B cell (primary cell): Measurements from ENCODE around the gene SYNGR3. TPM values are rescaled to one million over a fixed set of nuclear protein-coding genes. Genes with fewer than 3 reads are reported as not detected.

Experiments
- ATAC-seq: fragments of 200-7000 bp; cut with Tn5 transposase; one replicate; pipeline ENCODE4 v1.10.0; 2021; ENCODE audit warnings: low read depth, mild to moderate bottlenecking, moderate number of reproducible peaks, moderate library complexity
- CTCF ChIA-PET: fragments of 350-600 bp; sonication (Branson Sonifier 250); formaldehyde crosslinking; loops from one replicate; lab custom pipeline; 2021; ENCODE audit warnings: antibody characterized with exemption, inconsistent platforms; lab: Charles Lee
- POLR2A ChIA-PET: fragments of 350-600 bp; sonication (Branson Sonifier 250); formaldehyde crosslinking; loops from one replicate; lab custom pipeline; 2021; ENCODE audit warnings: antibody characterized with exemption; lab: Charles Lee
- DNase-seq: peaks from one replicate; pipeline ENCODE4 v3.0.0; 2013
- H2AFZ ChIP-seq: 2 replicates; pipeline ENCODE4 v1.6.1; 2012; ENCODE audit warnings: mild to moderate bottlenecking, low read depth, low read length; ENCODE audit not compliant: insufficient read depth, poor library complexity, severe bottlenecking
- H3K27ac ChIP-seq, 2 donors: 1 replicate in 1 of 2; 2 replicates in 1 of 2; pipeline ENCODE4 v1.5.1; 2012 to 2013; ENCODE audit warnings: low read length in 2 of 2, mild to moderate bottlenecking in 2 of 2, moderate library complexity in 1 of 2
- H3K27me3 ChIP-seq, 4 experiments: fragments of 200-600 bp in 1 of 4; sonication (generic) in 1 of 4; replicated peaks in 1 of 4; 1 replicate in 2 of 4; 2 replicates in 2 of 4; pipeline versions ENCODE4 v1.6.1 to v1.7.0; 2013 to 2016; ENCODE audit warnings: low read length in 3 of 4, mild to moderate bottlenecking in 2 of 4, mixed read lengths in 1 of 4, moderate library complexity in 1 of 4; ENCODE audit not compliant: insufficient read depth in 4 of 4, control insufficient read depth in 3 of 4; ENCODE audit errors: control extremely low read depth in 1 of 4
- H3K36me3 ChIP-seq, 2 experiments: replicated peaks in 1 of 2; 1 replicate in 1 of 2; 2 replicates in 1 of 2; pipeline versions ENCODE4 v1.6.1 to v1.7.1; 2013; ENCODE audit warnings: low read length in 1 of 2; ENCODE audit not compliant: insufficient read depth in 2 of 2, control insufficient read depth in 1 of 2; ENCODE audit errors: control extremely low read depth in 1 of 2, extremely low read depth in 1 of 2
- H3K4me1 ChIP-seq, 2 donors: fragments of 200-600 bp in 1 of 2; sonication (generic) in 1 of 2; 1 replicate in 1 of 2; 2 replicates in 1 of 2; pipeline versions ENCODE4 v1.5.1 to v1.6.1; 2013 to 2017; ENCODE audit warnings: low read length in 2 of 2; ENCODE audit not compliant: control insufficient read depth in 2 of 2, insufficient read depth in 2 of 2
- H3K4me2 ChIP-seq: replicated peaks from 2 replicates; pipeline ENCODE3; 2012; ENCODE audit warnings: mild to moderate bottlenecking, low read depth, low read length; ENCODE audit not compliant: poor library complexity, severe bottlenecking
- H3K4me3 ChIP-seq, 5 experiments: fragments of 200-600 bp in 1 of 5; sonication (generic) in 1 of 5; 1 replicate in 3 of 5; 2 replicates in 2 of 5; pipeline versions ENCODE4 v1.5.1 to v1.7.0; 2011 to 2016; ENCODE audit warnings: low read length in 4 of 5, mild to moderate bottlenecking in 4 of 5, low read depth in 2 of 5, control low read depth in 1 of 5, moderate library complexity in 1 of 5; ENCODE audit not compliant: insufficient read depth in 1 of 5; ENCODE audit errors: control extremely low read depth in 1 of 5, extremely low read depth in 1 of 5
- H3K79me2 ChIP-seq: fragments of 200-600 bp; sonication (generic); one replicate; pipeline ENCODE4 v1.6.0; 2016; ENCODE audit warnings: low read length; ENCODE audit not compliant: control insufficient read depth, insufficient read depth
- H3K9ac ChIP-seq: fragments of 200-600 bp; sonication (generic); 2 replicates; pipeline ENCODE4 v1.6.1; 2017; ENCODE audit warnings: mild to moderate bottlenecking, low read length, moderate library complexity
- H3K9me3 ChIP-seq, 3 donors: one replicate each; pipeline versions ENCODE4 v1.6.1 to v1.7.1; 2013; ENCODE audit warnings: low read length in 2 of 3; ENCODE audit not compliant: control insufficient read depth in 2 of 3, insufficient read depth in 1 of 3; ENCODE audit errors: control extremely low read depth in 1 of 3
- H4K20me1 ChIP-seq: 2 replicates; pipeline ENCODE4 v1.6.0; 2012; ENCODE audit warnings: mild to moderate bottlenecking, low read length; ENCODE audit not compliant: insufficient read depth, control insufficient read depth, poor library complexity, severe bottlenecking
- H3K27ac Mint-ChIP-seq: one replicate; pipeline ENCODE4 v1.8.0; 2021; ENCODE audit warnings: mixed read lengths
- H3K27me3 Mint-ChIP-seq: one replicate; pipeline ENCODE4 v1.8.0; 2021; ENCODE audit warnings: mixed read lengths
- H3K4me1 Mint-ChIP-seq: one replicate; pipeline ENCODE4 v1.8.0; 2021; ENCODE audit warnings: mixed read lengths
- H3K4me3 Mint-ChIP-seq: one replicate; pipeline ENCODE4 v1.8.0; 2021; ENCODE audit warnings: mixed read lengths
- H3K9me3 Mint-ChIP-seq: one replicate; pipeline ENCODE4 v1.8.0; 2022; ENCODE audit warnings: mixed read lengths; ENCODE audit not compliant: insufficient read depth
- CTCF ChIP-seq: fragments of 200-600 bp; IDR thresholded peaks from one replicate; pipeline ENCODE4 v1.8.0; 2022; ENCODE audit warnings: antibody characterized with exemption, mild to moderate bottlenecking
- EZH2 ChIP-seq: IDR thresholded peaks from 2 replicates; pipeline ENCODE4 v1.6.1; 2012; ENCODE audit warnings: borderline replicate concordance, low read depth, mild to moderate bottlenecking, moderate library complexity, low read length; ENCODE audit not compliant: insufficient read depth, poor library complexity, severe bottlenecking
- WGBS: methylation state at CpG from one replicate; pipeline ENCODE4 v1.1.5; 2013; ENCODE audit warnings: missing lambda C conversion rate; ENCODE audit not compliant: insufficient coverage; 5-methylcytosine and 5-hydroxymethylcytosine counted together
- intact Hi-C: fragments of 100-400 bp; cut with micrococcal nuclease; formaldehyde crosslinking; loops from one replicate; pipeline ENCODE4 v1.10.0; 2022
- polyA plus RNA-seq: library from polyadenylated mRNA; depleted of rRNA; stranded (reverse); fragments of >200 nt; gene quantifications from 2 replicates; pipeline ENCODE4 v1.2.3, GENCODE V29; 2012
- total RNA-seq, 2 donors: library from RNA; stranded (reverse); fragments of 120-200 nt in 1 of 2; gene quantifications; 1 replicate in 1 of 2; 2 replicates in 1 of 2; pipeline versions ENCODE4 v1.2.3 to v1.2.4, GENCODE V29; 2013 to 2022

The SYNGR3 gene
- total and polyA plus RNA-seq, 2 donors (not counting 1 experiment from before 2014, with no cell fraction given), result 19.5 to 19.8 TPM

GRCh38 chr16:1992704-1993317, 3.0 kb downstream of the SYNGR3 start:
- no peak overlapping the region for H3K9ac ChIP-seq
- H3K9me3 Mint-ChIP-seq, result no peaks in the 10 kb centered on the region
- no peaks in the 10 kb centered on the region for H3K27me3 ChIP-seq
- H3K79me2 ChIP-seq, result no peaks in the 10 kb centered on the region
- ATAC-seq, result no peak
- ChIA-PET CTCF (interaction anchor here (1.4 to 5.5 kb wide), 2 partner anchors 11 to 28 kb away, joined by 3 to 32 read pairs; partner anchors contain the start of gene RPS2), POLR2A (interaction anchor here (0.9 to 3.0 kb wide), 6 partner anchors 10 to 162 kb away, joined by 6 to 36 read pairs (median 8); partner anchors contain the start of genes RPS2, TBL3 and TRAF7)
- peak overlapping the region; percentile 58 for H3K4me2 ChIP-seq
- peaks cover 33% of the 10 kb centered on the region for H3K4me1 Mint-ChIP-seq
- no peak for TF ChIP-seq CTCF
- no peak for TF ChIP-seq EZH2
- WGBS, result 59% methylated on average over 50 of the region's 50 CpGs
- H3K4me3 ChIP-seq, result no peak overlapping the region
- H3K27me3 Mint-ChIP-seq, result no peaks in the 10 kb centered on the region
- H2AFZ ChIP-seq, result peak overlapping the region; percentile 51
- H3K4me1 ChIP-seq, result peaks cover 24 to 35% of the 10 kb centered on the region in 2 donors
- no peak overlapping the region for H3K27ac Mint-ChIP-seq
- peak; percentile 53 for DNase-seq
- intact Hi-C loops, result loop anchor here (1.0 to 10.0 kb wide), 5 partner anchors 16 to 784 kb away; partner anchors contain the start of genes ELOB, MSRB1, TRAF7 and ZNF598
- H3K36me3 ChIP-seq, result no peaks in the 10 kb centered on the region
- peak overlapping the region in 1 of 2 donors; percentile 57 for H3K27ac ChIP-seq
- no peaks in the 10 kb centered on the region for H4K20me1 ChIP-seq
- no peak overlapping the region for H3K4me3 Mint-ChIP-seq
- peaks cover 0 to 13% (median 0%) of the 10 kb centered on the region in 3 donors for H3K9me3 ChIP-seq

GRCh38 chr16:1993731-1994131, 4.0 kb downstream of the SYNGR3 start:
- H3K27ac ChIP-seq, result peak overlapping the region; percentile 39 to 57
- no peaks in the 10 kb centered on the region for H4K20me1 ChIP-seq
- CTCF ChIA-PET, result interaction anchor here (0.5 to 5.5 kb wide), 5 partner anchors 10 to 161 kb away, joined by 3 to 32 read pairs (median 4); no protein-coding TSS in a partner anchor
- H3K79me2 ChIP-seq, result no peaks in the 10 kb centered on the region
- Mint-ChIP-seq H3K4me1 (peaks cover 31% of the 10 kb centered on the region), H3K27me3 (no peaks in the 10 kb centered on the region), H3K4me3 (peak overlapping the region; percentile 34), H3K9me3 (no peaks in the 10 kb centered on the region), H3K27ac (peak overlapping the region; percentile 84)
- intact Hi-C loops, result loop anchor here (5.0 to 10.0 kb wide), 2 partner anchors 49 to 784 kb away; partner anchors contain the start of genes ELOB and MSRB1
- H2AFZ ChIP-seq, result no peak overlapping the region
- H3K4me2 ChIP-seq, result no peak overlapping the region
- H3K9me3 ChIP-seq, result peaks cover 0 to 13% (median 0%) of the 10 kb centered on the region in 3 donors
- H3K9ac ChIP-seq, result no peak overlapping the region
- peaks cover 0 to 9% of the 10 kb centered on the region in 2 experiments for H3K36me3 ChIP-seq
- no peak overlapping the region for H3K4me3 ChIP-seq
- POLR2A ChIA-PET, result no interaction called here
- peaks cover 24 to 35% of the 10 kb centered on the region in 2 donors for H3K4me1 ChIP-seq
- no peak for DNase-seq
- 73% methylated on average over 1 of the region's 2 CpGs for WGBS
- no peak for ATAC-seq
- TF ChIP-seq EZH2 (no peak), CTCF (no peak)
- H3K27me3 ChIP-seq, result no peaks in the 10 kb centered on the region
